ENCODE results near the gene SNAP47.

- TF ChIP-seq CTCF (IDR thresholded peaks at IDR 0.05; ENCODE audit: insufficient read depth, low read length) (no peak), POLR2AphosphoS5 (IDR thresholded peaks at IDR 0.05; ENCODE audit: low read depth) (no peak), GABPA (IDR thresholded peaks at IDR 0.05; ENCODE audit: low read depth) (no peak)
Measured at GRCh38 chr1:227745568-227746265, 10.5 kb downstream of the SNAP47 start.

All from HL-60 (cell line).